SK-N-SH (cell line): ENCODE measurements around the gene LYRM7. TPM values are rescaled to one million over a fixed set of nuclear protein-coding genes. Genes with fewer than 3 reads are reported as not detected.

Experiments
- CTCF ChIA-PET: fragments of 300-600, 350-600 bp; formaldehyde crosslinking; extraction: SDS; loops from one replicate; lab custom pipeline; 2021; lab: Yijun Ruan, JAX
- POLR2A ChIA-PET: fragments of 350-600 bp; sonication (Branson Sonifier 250); formaldehyde crosslinking; extraction: SDS; loops from one replicate; lab custom pipeline; 2020; ENCODE audit warnings: antibody characterized with exemption, inconsistent platforms; lab: Yijun Ruan, JAX
- DNase-seq: peaks from one replicate; pipeline ENCODE4 v3.0.0; 2012
- H2AFZ ChIP-seq: fragments of 200-600 bp; sonication (generic); 2 replicates; pipeline ENCODE4 v1.8.1; 2016; ENCODE audit warnings: antibody characterized with exemption, mild to moderate bottlenecking, low read depth
- H3F3A ChIP-seq: fragments of 200-600 bp; sonication (generic); replicated peaks from 2 replicates; pipeline ENCODE3; 2016; ENCODE audit warnings: antibody characterized with exemption, mild to moderate bottlenecking; ENCODE audit not compliant: insufficient read depth
- H3K27ac ChIP-seq, 2 experiments: fragments of 200-500 bp in 1 of 2; fragments of 200-600 bp in 1 of 2; sonication (Bioruptor generic) in 1 of 2; sonication (generic), shearing (Covaris generic) in 1 of 2; 2 replicates each; pipeline versions ENCODE4 v1.5.1 to v1.6.1; 2014 to 2016; ENCODE audit warnings: low read depth in 2 of 2, inconsistent platforms in 1 of 2, low read length in 1 of 2, mild to moderate bottlenecking in 1 of 2, mixed read lengths in 1 of 2
- H3K27me3 ChIP-seq: fragments of 200-600 bp; sonication (generic), shearing (Covaris generic); 2 replicates; pipeline ENCODE4 v1.6.1; 2016; ENCODE audit warnings: mixed run types; ENCODE audit not compliant: insufficient read depth
- H3K36me3 ChIP-seq, 2 experiments: fragments of 200-500 bp in 1 of 2; fragments of 200-600 bp in 1 of 2; sonication (Bioruptor generic) in 1 of 2; sonication (generic) in 1 of 2; replicated peaks in 1 of 2; 2 replicates each; pipeline versions ENCODE3 to v1.5.1; 2014 to 2016; ENCODE audit warnings: low read length in 1 of 2, mild to moderate bottlenecking in 1 of 2; ENCODE audit not compliant: insufficient read depth in 2 of 2, control insufficient read depth in 1 of 2
- H3K4me1 ChIP-seq, 2 experiments: fragments of 200-500 bp in 1 of 2; fragments of 200-600 bp in 1 of 2; sonication (Bioruptor generic) in 1 of 2; sonication (generic), shearing (Covaris generic) in 1 of 2; 2 replicates each; pipeline versions ENCODE4 v1.5.1 to v1.6.1; 2014 to 2016; ENCODE audit warnings: low read depth in 1 of 2, low read length in 1 of 2, mixed run types in 1 of 2; ENCODE audit not compliant: insufficient read depth in 2 of 2, control insufficient read depth in 1 of 2
- H3K4me2 ChIP-seq: fragments of 200-600 bp; sonication (generic), shearing (Covaris generic); 2 replicates; pipeline ENCODE4 v1.6.1; 2017; ENCODE audit warnings: mixed run types
- H3K4me3 ChIP-seq, 2 experiments: fragments of 200-500 bp in 1 of 2; fragments of 200-600 bp in 1 of 2; sonication (Bioruptor generic) in 1 of 2; sonication (generic), shearing (Covaris generic) in 1 of 2; 2 replicates each; pipeline versions ENCODE4 v1.5.1 to v1.8.1; 2014 to 2016; ENCODE audit warnings: low read depth in 2 of 2, inconsistent platforms in 1 of 2, low read length in 1 of 2, mild to moderate bottlenecking in 1 of 2, mixed read lengths in 1 of 2, moderate library complexity in 1 of 2
- H3K79me2 ChIP-seq: fragments of 200-600 bp; sonication (generic); 2 replicates; pipeline ENCODE4 v1.8.1; 2017; ENCODE audit warnings: mild to moderate bottlenecking; ENCODE audit not compliant: insufficient read depth
- H3K9ac ChIP-seq: fragments of 200-600 bp; sonication (generic); 2 replicates; pipeline ENCODE4 v1.6.1; 2017; ENCODE audit warnings: mixed run types
- H3K9me2 ChIP-seq: fragments of 200-600 bp; sonication (generic); 2 replicates; pipeline ENCODE4 v1.6.1; 2017; ENCODE audit warnings: mixed run types
- H3K9me3 ChIP-seq: fragments of 200-600 bp; sonication (generic); 2 replicates; pipeline ENCODE4 v1.6.1; 2017; ENCODE audit warnings: mixed run types, mild to moderate bottlenecking, moderate library complexity
- H4K20me1 ChIP-seq: fragments of 200-600 bp; sonication (generic); 2 replicates; pipeline ENCODE4 v1.6.1; 2017; ENCODE audit warnings: mild to moderate bottlenecking, mixed run types; ENCODE audit not compliant: insufficient read depth
- CHD2 ChIP-seq: fragments of 150-350 bp; IDR thresholded peaks from 2 replicates; pipeline ENCODE4 v1.6.1; 2018; ENCODE audit warnings: low read length; ENCODE audit not compliant: partially characterized antibody
- CTCF ChIP-seq: fragments of 200-600 bp; sonication (generic); IDR thresholded peaks from 2 replicates; pipeline ENCODE4 v1.6.1; 2017; ENCODE audit warnings: antibody characterized with exemption, mild to moderate bottlenecking, moderate library complexity
- FOXM1 ChIP-seq: IDR thresholded peaks from 2 replicates; pipeline ENCODE4 v1.4.0; 2012; ENCODE audit warnings: low read depth, mild to moderate bottlenecking
- MAX ChIP-seq: IDR thresholded peaks from 2 replicates; pipeline ENCODE4 v1.4.0; 2012; ENCODE audit warnings: low read depth
- MXI1 ChIP-seq: IDR thresholded peaks from 2 replicates; pipeline ENCODE4 v1.6.1; 2012; ENCODE audit warnings: mild to moderate bottlenecking, low read depth, low read length, improper control_type of control experiment
- SIN3A ChIP-seq: IDR thresholded peaks from 2 replicates; pipeline ENCODE4 v1.6.1; 2012; ENCODE audit warnings: low read depth, mild to moderate bottlenecking, low read length, moderate library complexity, borderline replicate concordance
- TEAD4 ChIP-seq: IDR thresholded peaks from 2 replicates; pipeline ENCODE4 v1.4.0; 2012; ENCODE audit warnings: mild to moderate bottlenecking, borderline replicate concordance; ENCODE audit not compliant: insufficient read depth
- polyA plus RNA-seq, 3 experiments: library from polyadenylated mRNA; depleted of rRNA; stranded (reverse); fragments of >200 nt; gene quantifications; 2 replicates each; pipeline ENCODE4 v1.2.3, GENCODE V29; 2012
- TF ChIP-seq, protein P1 (sequence below): IDR thresholded peaks from 2 replicates; pipeline ENCODE4 v1.6.1; 2012; ENCODE audit warnings: mild to moderate bottlenecking, low read depth, low read length, moderate library complexity
- TF ChIP-seq, protein P2 (sequence below): IDR thresholded peaks from 2 replicates; pipeline ENCODE4 v1.4.0; 2012; ENCODE audit warnings: low read depth, borderline replicate concordance

Gene LYRM7
- polyA plus RNA-seq, 1 of the 3 experiments (the other 2 are of a cell fraction), result 1.4 TPM

GRCh38 chr5:131182839-131183238, 12.1 kb downstream of the LYRM7 start:
- no peaks in the 10 kb centered on the region for H3K9me2 ChIP-seq
- H4K20me1 ChIP-seq, result no peaks in the 10 kb centered on the region
- TF ChIP-seq MAX, result no peak
- no peak for TF ChIP-seq CHD2
- no peak for TF ChIP-seq FOXM1
- no peak for TF ChIP-seq CTCF
- TF ChIP-seq TEAD4, result no peak
- TF ChIP-seq, protein P1, sequence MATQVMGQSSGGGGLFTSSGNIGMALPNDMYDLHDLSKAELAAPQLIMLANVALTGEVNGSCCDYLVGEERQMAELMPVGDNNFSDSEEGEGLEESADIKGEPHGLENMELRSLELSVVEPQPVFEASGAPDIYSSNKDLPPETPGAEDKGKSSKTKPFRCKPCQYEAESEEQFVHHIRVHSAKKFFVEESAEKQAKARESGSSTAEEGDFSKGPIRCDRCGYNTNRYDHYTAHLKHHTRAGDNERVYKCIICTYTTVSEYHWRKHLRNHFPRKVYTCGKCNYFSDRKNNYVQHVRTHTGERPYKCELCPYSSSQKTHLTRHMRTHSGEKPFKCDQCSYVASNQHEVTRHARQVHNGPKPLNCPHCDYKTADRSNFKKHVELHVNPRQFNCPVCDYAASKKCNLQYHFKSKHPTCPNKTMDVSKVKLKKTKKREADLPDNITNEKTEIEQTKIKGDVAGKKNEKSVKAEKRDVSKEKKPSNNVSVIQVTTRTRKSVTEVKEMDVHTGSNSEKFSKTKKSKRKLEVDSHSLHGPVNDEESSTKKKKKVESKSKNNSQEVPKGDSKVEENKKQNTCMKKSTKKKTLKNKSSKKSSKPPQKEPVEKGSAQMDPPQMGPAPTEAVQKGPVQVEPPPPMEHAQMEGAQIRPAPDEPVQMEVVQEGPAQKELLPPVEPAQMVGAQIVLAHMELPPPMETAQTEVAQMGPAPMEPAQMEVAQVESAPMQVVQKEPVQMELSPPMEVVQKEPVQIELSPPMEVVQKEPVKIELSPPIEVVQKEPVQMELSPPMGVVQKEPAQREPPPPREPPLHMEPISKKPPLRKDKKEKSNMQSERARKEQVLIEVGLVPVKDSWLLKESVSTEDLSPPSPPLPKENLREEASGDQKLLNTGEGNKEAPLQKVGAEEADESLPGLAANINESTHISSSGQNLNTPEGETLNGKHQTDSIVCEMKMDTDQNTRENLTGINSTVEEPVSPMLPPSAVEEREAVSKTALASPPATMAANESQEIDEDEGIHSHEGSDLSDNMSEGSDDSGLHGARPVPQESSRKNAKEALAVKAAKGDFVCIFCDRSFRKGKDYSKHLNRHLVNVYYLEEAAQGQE, result no peak
- TF ChIP-seq, protein P2, sequence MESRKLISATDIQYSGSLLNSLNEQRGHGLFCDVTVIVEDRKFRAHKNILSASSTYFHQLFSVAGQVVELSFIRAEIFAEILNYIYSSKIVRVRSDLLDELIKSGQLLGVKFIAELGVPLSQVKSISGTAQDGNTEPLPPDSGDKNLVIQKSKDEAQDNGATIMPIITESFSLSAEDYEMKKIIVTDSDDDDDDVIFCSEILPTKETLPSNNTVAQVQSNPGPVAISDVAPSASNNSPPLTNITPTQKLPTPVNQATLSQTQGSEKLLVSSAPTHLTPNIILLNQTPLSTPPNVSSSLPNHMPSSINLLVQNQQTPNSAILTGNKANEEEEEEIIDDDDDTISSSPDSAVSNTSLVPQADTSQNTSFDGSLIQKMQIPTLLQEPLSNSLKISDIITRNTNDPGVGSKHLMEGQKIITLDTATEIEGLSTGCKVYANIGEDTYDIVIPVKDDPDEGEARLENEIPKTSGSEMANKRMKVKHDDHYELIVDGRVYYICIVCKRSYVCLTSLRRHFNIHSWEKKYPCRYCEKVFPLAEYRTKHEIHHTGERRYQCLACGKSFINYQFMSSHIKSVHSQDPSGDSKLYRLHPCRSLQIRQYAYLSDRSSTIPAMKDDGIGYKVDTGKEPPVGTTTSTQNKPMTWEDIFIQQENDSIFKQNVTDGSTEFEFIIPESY, result no peak
- no peaks in the 10 kb centered on the region for H3K27me3 ChIP-seq
- CTCF ChIA-PET, result interaction anchor here (1.8 kb wide), 1 partner anchor 11 kb away, joined by 4 read pairs; no protein-coding TSS in a partner anchor
- H3K9me3 ChIP-seq, result no peaks in the 10 kb centered on the region
- no peak overlapping the region for H3K4me2 ChIP-seq
- no peak overlapping the region for H3K27ac ChIP-seq
- H3K9ac ChIP-seq, result no peak overlapping the region
- no peaks in the 10 kb centered on the region for H3K4me1 ChIP-seq
- no peak overlapping the region for H3K4me3 ChIP-seq
- H3F3A ChIP-seq, result peaks cover 7% of the 10 kb centered on the region
- no peaks in the 10 kb centered on the region for H3K79me2 ChIP-seq
- no peak overlapping the region for H2AFZ ChIP-seq
- POLR2A ChIA-PET, result no interaction called here
- no peak for DNase-seq
- peaks cover 0 to 3% of the 10 kb centered on the region in 2 experiments for H3K36me3 ChIP-seq

- Histone ChIP-seq H3K4me1 (no peaks in the 10 kb centered on the region), H3K4me2 (no peak overlapping the region), H3K9me3 (no peaks in the 10 kb centered on the region), H4K20me1 (no peaks in the 10 kb centered on the region), H3K36me3 (peaks cover 0 to 3% of the 10 kb centered on the region in 2 experiments), H3K4me3 (no peak overlapping the region), H3K9ac (no peak overlapping the region), H3K27me3 (no peaks in the 10 kb centered on the region), H3F3A (peaks cover 7% of the 10 kb centered on the region), H2AFZ (no peak overlapping the region), H3K79me2 (no peaks in the 10 kb centered on the region), H3K9me2 (no peaks in the 10 kb centered on the region), H3K27ac (no peak overlapping the region)
- ChIA-PET POLR2A (no interaction called here), CTCF (no interaction called here)
- TF ChIP-seq MXI1, result no peak
- TF ChIP-seq SIN3A, result no peak
- DNase-seq, result no peak
These were observed 14.9 kb downstream of the LYRM7 start for GRCh38 chr5:131185523-131186104.
